ENCODE measurements around the gene TMEM106C. TPM values are rescaled to one million over a fixed set of nuclear protein-coding genes. Genes with fewer than 3 reads are reported as not detected.

TMEM106C gene, protein sequence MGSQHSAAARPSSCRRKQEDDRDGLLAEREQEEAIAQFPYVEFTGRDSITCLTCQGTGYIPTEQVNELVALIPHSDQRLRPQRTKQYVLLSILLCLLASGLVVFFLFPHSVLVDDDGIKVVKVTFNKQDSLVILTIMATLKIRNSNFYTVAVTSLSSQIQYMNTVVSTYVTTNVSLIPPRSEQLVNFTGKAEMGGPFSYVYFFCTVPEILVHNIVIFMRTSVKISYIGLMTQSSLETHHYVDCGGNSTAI
- total RNA-seq (26.4 TPM), polyA plus RNA-seq (10 to 100 TPM; 54.1 to 74.8 (median 68.8) TPM)

DNA sequence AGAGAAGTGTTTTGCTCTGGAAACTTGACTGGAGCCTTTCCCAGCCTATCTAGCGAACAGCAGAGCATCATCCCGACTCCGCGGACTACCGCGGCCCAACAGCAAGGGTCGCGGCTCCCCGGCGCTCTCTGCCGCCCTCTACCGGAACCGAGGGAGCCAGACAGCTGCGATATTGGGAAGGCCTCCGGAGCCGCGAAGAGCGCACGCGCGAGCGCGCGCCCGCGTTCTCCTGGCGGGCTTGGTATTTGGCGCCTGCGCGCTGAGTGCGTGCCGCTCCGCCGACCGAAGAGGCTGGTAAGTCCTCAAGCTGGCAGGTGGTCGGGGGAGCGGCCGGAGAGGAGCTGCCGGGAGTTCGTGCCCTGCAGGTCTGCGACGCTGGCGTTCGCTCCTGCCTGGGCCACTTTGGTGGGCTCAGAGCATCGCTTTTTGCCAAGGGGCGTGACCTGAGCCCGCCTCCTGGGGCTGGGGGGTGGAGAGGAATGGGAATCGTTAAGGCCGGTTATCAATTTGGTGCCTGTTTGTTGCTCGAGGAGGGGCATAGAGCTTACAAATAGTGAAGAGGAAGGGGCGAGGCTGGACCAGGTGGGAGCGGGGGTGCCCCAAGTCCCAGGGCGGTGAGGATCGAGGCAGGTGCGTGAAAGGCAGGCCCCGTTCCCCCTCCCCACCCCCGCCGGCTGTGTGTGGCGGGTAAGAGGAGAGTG, at the start of gene TMEM106C:
TMEM106C (plus strand) TSS at position 257 of the 701 bp plus-strand sequence. CDS start 641 bp downstream, outside the sequence.
- H3K4me1 ChIP-seq (ENCODE audit: control insufficient read depth, insufficient read depth, low read length, poor library complexity, severe bottlenecking), result peaks cover 16% of the 10 kb centered on the region
- peaks cover 12% of the 10 kb centered on the region for H3K36me3 ChIP-seq (ENCODE audit: control insufficient read depth, insufficient read depth, low read length)
- Mint-ChIP-seq H3K27me3 (peaks cover 16% of the 10 kb centered on the region), H3K27ac (peak within 1 kb of the TSS; percentile 69 to 98 (median 97)), H3K9me3 (peaks cover 0 to 3% (median 0%) of the 10 kb centered on the region in 7 donors), H3K36me3 (peaks cover 7% of the 10 kb centered on the region), H3K4me3 (peak within 1 kb of the TSS; percentile 96 to 98 (median 98)), H3K4me1 (peaks cover 15 to 40% (median 34%) of the 10 kb centered on the region in 4 donors)
- peak; percentile 87 to 92 (median 91) for DNase-seq
- H3K4me3 ChIP-seq (ENCODE audit: low read depth, low read length), result peak within 1 kb of the TSS; percentile 81
- ATAC-seq (ENCODE audit: low read depth in 2 of 2), result peak; percentile 97 to 99
- H3K27me3 ChIP-seq (ENCODE audit: control insufficient read depth, insufficient read depth, low read length), result peaks cover 2% of the 10 kb centered on the region
- H3K9me3 ChIP-seq (ENCODE audit: control insufficient read depth in 2 of 2, low read length in 2 of 2), result no peaks in the 10 kb centered on the region
- H3K27ac ChIP-seq (ENCODE audit: insufficient read depth, low read length, poor library complexity, severe bottlenecking), result peak within 1 kb of the TSS; percentile 62

DNA sequence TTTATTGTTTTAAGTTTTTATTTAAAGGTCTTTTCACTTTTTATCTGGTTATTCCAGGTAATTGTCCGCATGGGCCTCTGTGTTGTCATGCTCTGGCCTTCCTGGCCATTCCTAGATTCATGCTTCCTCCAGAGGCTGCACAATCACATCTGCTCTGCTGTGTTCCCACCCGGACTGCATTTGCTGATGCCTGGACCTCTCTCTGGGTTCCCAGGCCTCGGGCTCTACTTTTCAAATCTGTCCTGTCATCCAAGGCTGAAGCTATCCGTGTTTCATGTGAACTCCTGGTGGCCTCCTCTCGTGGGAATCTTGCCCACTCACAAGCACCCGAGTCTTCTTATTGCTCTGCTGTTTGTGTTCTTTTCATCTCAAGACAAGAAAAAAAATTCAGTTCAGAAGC, 42.5 kb upstream of the TMEM106C start:
- no peak for DNase-seq
- H3K27me3 Mint-ChIP-seq, result peaks cover 41% of the 10 kb centered on the region
- no peaks in the 10 kb centered on the region for H3K9me3 ChIP-seq (ENCODE audit: control insufficient read depth in 2 of 2, low read length in 2 of 2)
- H3K36me3 Mint-ChIP-seq, result no peaks in the 10 kb centered on the region
- peaks cover 6% of the 10 kb centered on the region for H3K27me3 ChIP-seq (ENCODE audit: control insufficient read depth, insufficient read depth, low read length)
- H3K36me3 ChIP-seq (ENCODE audit: control insufficient read depth, insufficient read depth, low read length), result no peaks in the 10 kb centered on the region
- H3K27ac Mint-ChIP-seq, result no peak overlapping the region
- H3K4me3 Mint-ChIP-seq, result no peak overlapping the region
- H3K4me1 Mint-ChIP-seq, result no peaks in the 10 kb centered on the region
- no peaks in the 10 kb centered on the region for H3K4me1 ChIP-seq (ENCODE audit: control insufficient read depth, insufficient read depth, low read length, poor library complexity, severe bottlenecking)
- ATAC-seq (ENCODE audit: low read depth in 2 of 2), result no peak
- H3K27ac ChIP-seq (ENCODE audit: insufficient read depth, low read length, poor library complexity, severe bottlenecking), result no peak overlapping the region
- no peak overlapping the region for H3K4me3 ChIP-seq (ENCODE audit: low read depth, low read length)
- H3K9me3 Mint-ChIP-seq, result peaks cover 0 to 2% (median 0%) of the 10 kb centered on the region in 7 donors

DNA sequence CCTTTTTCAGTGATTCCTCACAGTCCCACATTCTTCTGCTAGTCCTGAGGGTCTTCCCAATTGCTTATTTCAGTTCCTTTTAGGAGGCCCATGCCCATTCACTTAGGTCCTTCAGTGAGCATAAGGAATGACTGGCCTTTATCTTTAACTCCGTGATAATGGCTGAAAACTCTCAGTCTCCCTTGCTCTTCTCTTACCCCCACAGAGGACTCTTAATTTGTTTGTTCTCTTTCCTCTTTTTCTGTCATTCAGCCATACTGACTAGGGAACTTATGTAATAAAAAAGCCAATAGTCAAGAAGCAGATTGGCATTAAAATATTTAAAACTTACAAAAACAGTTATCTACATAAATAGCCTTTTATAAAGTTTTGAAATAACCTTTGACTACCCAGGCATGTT, 41.5 kb upstream of the TMEM106C start:
- Mint-ChIP-seq H3K4me1 (no peaks in the 10 kb centered on the region), H3K9me3 (peaks cover 0 to 2% (median 0%) of the 10 kb centered on the region in 7 donors), H3K27me3 (peaks cover 38% of the 10 kb centered on the region), H3K36me3 (no peaks in the 10 kb centered on the region), H3K27ac (no peak overlapping the region), H3K4me3 (no peak overlapping the region)
- Histone ChIP-seq H3K4me1 (ENCODE audit: control insufficient read depth, insufficient read depth, low read length, poor library complexity, severe bottlenecking) (no peaks in the 10 kb centered on the region), H3K4me3 (ENCODE audit: low read depth, low read length) (no peak overlapping the region), H3K36me3 (ENCODE audit: control insufficient read depth, insufficient read depth, low read length) (no peaks in the 10 kb centered on the region), H3K9me3 (ENCODE audit: control insufficient read depth in 2 of 2, low read length in 2 of 2) (no peaks in the 10 kb centered on the region), H3K27ac (ENCODE audit: insufficient read depth, low read length, poor library complexity, severe bottlenecking) (no peak overlapping the region), H3K27me3 (ENCODE audit: control insufficient read depth, insufficient read depth, low read length) (peaks cover 6% of the 10 kb centered on the region)
- DNase-seq (no peak), ATAC-seq (ENCODE audit: low read depth in 2 of 2) (no peak)

DNA sequence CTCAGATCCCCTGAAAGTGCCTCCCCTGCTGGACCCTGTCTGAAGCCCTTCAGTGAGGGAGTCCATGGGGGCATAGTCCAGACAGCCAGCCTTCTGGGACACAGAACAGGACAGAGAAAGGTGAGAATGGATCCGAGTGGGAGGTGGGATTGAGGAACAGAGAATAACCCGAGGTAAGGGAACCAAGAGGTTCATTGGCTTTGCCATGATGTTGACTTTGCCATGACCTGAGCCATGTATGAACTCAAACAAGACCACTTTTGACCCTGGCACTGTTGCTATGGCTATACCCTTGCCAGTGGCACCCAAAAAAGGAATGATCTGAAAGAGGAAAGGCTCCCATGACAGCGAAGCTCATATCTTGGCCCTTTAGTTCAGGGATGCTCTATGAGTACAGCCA, 36.0 kb upstream of the TMEM106C start:
- H3K27me3 ChIP-seq (ENCODE audit: control insufficient read depth, insufficient read depth, low read length), result peaks cover 9% of the 10 kb centered on the region
- H3K36me3 ChIP-seq (ENCODE audit: control insufficient read depth, insufficient read depth, low read length), result no peaks in the 10 kb centered on the region
- H3K27ac ChIP-seq (ENCODE audit: insufficient read depth, low read length, poor library complexity, severe bottlenecking), result no peak overlapping the region
- H3K9me3 ChIP-seq (ENCODE audit: control insufficient read depth in 2 of 2, low read length in 2 of 2), result no peaks in the 10 kb centered on the region
- Mint-ChIP-seq H3K9me3 (peaks cover 0 to 4% (median 0%) of the 10 kb centered on the region in 7 donors), H3K27ac (no peak overlapping the region), H3K36me3 (no peaks in the 10 kb centered on the region), H3K4me1 (no peaks in the 10 kb centered on the region), H3K4me3 (no peak overlapping the region), H3K27me3 (peaks cover 28% of the 10 kb centered on the region)
- DNase-seq (no peak), ATAC-seq (ENCODE audit: low read depth in 2 of 2) (no peak)
- no peaks in the 10 kb centered on the region for H3K4me1 ChIP-seq (ENCODE audit: control insufficient read depth, insufficient read depth, low read length, poor library complexity, severe bottlenecking)
- no peak overlapping the region for H3K4me3 ChIP-seq (ENCODE audit: low read depth, low read length)

DNA sequence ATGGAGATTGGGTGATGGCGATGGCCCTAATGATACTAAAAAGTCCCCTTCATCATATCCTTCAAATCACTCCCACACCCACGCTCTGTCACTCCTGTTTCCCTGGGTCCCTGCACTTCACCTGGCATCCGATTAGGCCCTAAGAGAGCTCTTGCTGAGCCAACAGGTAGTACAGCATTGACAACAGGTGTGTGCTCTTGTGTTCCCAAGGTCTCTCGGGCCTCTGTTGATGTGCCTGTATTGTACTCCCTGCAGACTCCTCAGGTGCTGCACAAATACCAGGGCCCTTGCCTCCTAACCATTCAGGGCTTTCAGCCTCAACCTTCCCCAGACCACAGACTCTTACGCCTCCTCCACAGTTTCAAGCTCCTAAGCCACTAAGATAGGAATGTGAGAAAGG, 32.8 kb upstream of the TMEM106C start:
- no peak overlapping the region for H3K4me3 Mint-ChIP-seq
- peaks cover 18% of the 10 kb centered on the region for H3K27me3 Mint-ChIP-seq
- H3K4me1 ChIP-seq (ENCODE audit: control insufficient read depth, insufficient read depth, low read length, poor library complexity, severe bottlenecking), result no peaks in the 10 kb centered on the region
- H3K36me3 ChIP-seq (ENCODE audit: control insufficient read depth, insufficient read depth, low read length), result no peaks in the 10 kb centered on the region
- no peaks in the 10 kb centered on the region for H3K36me3 Mint-ChIP-seq
- no peak overlapping the region for H3K27ac Mint-ChIP-seq
- no peaks in the 10 kb centered on the region for H3K4me1 Mint-ChIP-seq
- no peak for DNase-seq
- ATAC-seq (ENCODE audit: low read depth in 2 of 2), result no peak
- H3K27me3 ChIP-seq (ENCODE audit: control insufficient read depth, insufficient read depth, low read length), result peaks cover 4% of the 10 kb centered on the region
- H3K4me3 ChIP-seq (ENCODE audit: low read depth, low read length), result no peak overlapping the region
- peaks cover 0 to 4% (median 0%) of the 10 kb centered on the region in 7 donors for H3K9me3 Mint-ChIP-seq
- H3K9me3 ChIP-seq (ENCODE audit: control insufficient read depth in 2 of 2, low read length in 2 of 2), result no peaks in the 10 kb centered on the region
- no peak overlapping the region for H3K27ac ChIP-seq (ENCODE audit: insufficient read depth, low read length, poor library complexity, severe bottlenecking)

DNA sequence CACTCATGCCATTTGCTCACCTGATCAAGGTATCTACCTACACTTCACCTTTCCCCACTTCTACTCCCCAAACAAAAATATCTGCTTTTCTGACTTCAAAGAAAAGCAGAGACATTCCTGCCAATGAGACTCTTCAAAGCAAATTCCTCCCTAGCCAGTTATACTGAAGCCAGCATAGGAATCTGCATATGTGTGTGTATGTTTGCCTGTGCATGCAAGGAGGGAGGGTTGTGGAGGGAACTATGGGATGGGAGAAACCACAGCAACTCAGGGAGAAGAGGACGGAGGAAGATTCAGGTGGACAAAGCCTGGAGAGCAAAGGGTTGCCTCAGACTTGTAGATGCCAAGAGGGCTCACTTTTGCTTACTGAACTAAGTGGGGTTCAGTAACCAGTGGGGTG, 32.2 kb upstream of the TMEM106C start:
- H3K27me3 ChIP-seq (ENCODE audit: control insufficient read depth, insufficient read depth, low read length), result peaks cover 4% of the 10 kb centered on the region
- Mint-ChIP-seq H3K27me3 (peaks cover 22% of the 10 kb centered on the region), H3K36me3 (no peaks in the 10 kb centered on the region), H3K27ac (no peak overlapping the region), H3K4me3 (no peak overlapping the region), H3K9me3 (peaks cover 0 to 4% (median 0%) of the 10 kb centered on the region in 7 donors), H3K4me1 (no peaks in the 10 kb centered on the region)
- H3K4me3 ChIP-seq (ENCODE audit: low read depth, low read length), result no peak overlapping the region
- H3K4me1 ChIP-seq (ENCODE audit: control insufficient read depth, insufficient read depth, low read length, poor library complexity, severe bottlenecking), result no peaks in the 10 kb centered on the region
- ATAC-seq (ENCODE audit: low read depth in 2 of 2) (no peak), DNase-seq (no peak)
- H3K27ac ChIP-seq (ENCODE audit: insufficient read depth, low read length, poor library complexity, severe bottlenecking), result no peak overlapping the region
- H3K36me3 ChIP-seq (ENCODE audit: control insufficient read depth, insufficient read depth, low read length), result no peaks in the 10 kb centered on the region
- no peaks in the 10 kb centered on the region for H3K9me3 ChIP-seq (ENCODE audit: control insufficient read depth in 2 of 2, low read length in 2 of 2)

DNA sequence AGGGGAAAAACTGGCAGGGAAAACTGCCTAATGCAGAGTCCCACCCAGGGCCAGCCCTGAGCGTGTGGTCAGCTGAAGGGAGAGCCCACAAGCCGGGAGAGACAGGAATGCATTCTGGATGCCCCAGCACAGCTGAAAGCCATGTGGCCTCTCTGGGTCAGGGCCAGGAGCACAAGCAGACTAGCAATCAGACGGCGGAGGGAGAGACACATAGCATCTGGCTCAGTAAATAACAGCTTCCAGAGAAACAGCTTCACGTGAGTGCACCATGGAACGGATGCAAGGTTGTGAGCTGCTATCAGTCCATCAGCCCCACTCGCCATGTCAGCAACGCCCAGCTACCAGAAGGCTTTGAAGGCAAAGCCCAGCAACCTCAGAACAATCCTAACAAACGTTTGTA, 28.2 kb upstream of the TMEM106C start:
- DNase-seq, result no peak
- Mint-ChIP-seq H3K36me3 (no peaks in the 10 kb centered on the region), H3K4me1 (no peaks in the 10 kb centered on the region), H3K27me3 (peaks cover 27% of the 10 kb centered on the region), H3K4me3 (no peak overlapping the region), H3K9me3 (peaks cover 0 to 3% (median 0%) of the 10 kb centered on the region in 7 donors), H3K27ac (no peak overlapping the region)
- peaks cover 4% of the 10 kb centered on the region for H3K27me3 ChIP-seq (ENCODE audit: control insufficient read depth, insufficient read depth, low read length)
- no peaks in the 10 kb centered on the region for H3K36me3 ChIP-seq (ENCODE audit: control insufficient read depth, insufficient read depth, low read length)
- no peak overlapping the region for H3K4me3 ChIP-seq (ENCODE audit: low read depth, low read length)
- no peak overlapping the region for H3K27ac ChIP-seq (ENCODE audit: insufficient read depth, low read length, poor library complexity, severe bottlenecking)
- H3K9me3 ChIP-seq (ENCODE audit: control insufficient read depth in 2 of 2, low read length in 2 of 2), result no peaks in the 10 kb centered on the region
- H3K4me1 ChIP-seq (ENCODE audit: control insufficient read depth, insufficient read depth, low read length, poor library complexity, severe bottlenecking), result no peaks in the 10 kb centered on the region
- ATAC-seq (ENCODE audit: low read depth in 2 of 2), result no peak
